IMR-90 (cell line): ENCODE data around the gene HCFC1R1. TPM values are rescaled to one million over a fixed set of nuclear protein-coding genes. Genes with fewer than 3 reads are reported as not detected.
"Not testable (repeated sequence)": the region's sequence is repeated elsewhere in the genome, so short reads cannot be mapped to it uniquely, and the experiment has no call there.

Experiments used
- ATAC-seq: fragments of 200-7000 bp; cut with Tn5 transposase; 2 replicates; pipeline ENCODE4 v1.9.1; 2020; ENCODE audit warnings: low read depth, mild to moderate bottlenecking, moderate library complexity
- BruUV-seq: library from RNA; stranded (reverse); fragments of 400-500 nt; replicated peaks from 2 replicates; lab custom pipeline; 2021; lab: Mats Ljungman, UMichigan
- CTCF ChIA-PET: fragments of 300-600 bp; formaldehyde crosslinking; extraction: SDS; loops from one replicate; lab custom pipeline; 2021; ENCODE audit warnings: antibody characterized with exemption; lab: Yijun Ruan, JAX
- POLR2A ChIA-PET: fragments of 300-600 bp; sonication (Branson Sonifier 250); formaldehyde crosslinking; loops from one replicate; lab custom pipeline; 2022; ENCODE audit warnings: antibody characterized with exemption; ENCODE audit not compliant: unreplicated experiment; lab: Charles Lee
- DNase-seq: peaks from one replicate; pipeline ENCODE4 v3.0.0; 2013
- H2AFZ ChIP-seq: replicated peaks from 2 replicates; pipeline ENCODE3; 2013; ENCODE audit warnings: low read length, mild to moderate bottlenecking; ENCODE audit not compliant: poor library complexity
- H2AK5ac ChIP-seq: 2 replicates; pipeline ENCODE4 v1.6.1; 2013; ENCODE audit warnings: low read depth, low read length, inconsistent platforms
- H2AK9ac ChIP-seq: replicated peaks from 2 replicates; pipeline ENCODE3; 2013; ENCODE audit warnings: mild to moderate bottlenecking, low read depth, low read length, moderate library complexity; ENCODE audit not compliant: poor library complexity
- H2BK120ac ChIP-seq: 2 replicates; pipeline ENCODE4 v1.6.1; 2013; ENCODE audit warnings: low read depth, low read length, inconsistent platforms
- H2BK15ac ChIP-seq: 3 replicates; pipeline ENCODE4 v1.6.1; 2013; ENCODE audit warnings: low read depth, low read length, inconsistent platforms
- H2BK20ac ChIP-seq: 2 replicates; pipeline ENCODE4 v1.6.1; 2013; ENCODE audit warnings: low read depth, mild to moderate bottlenecking, inconsistent platforms, low read length, moderate library complexity
- H2BK5ac ChIP-seq: 2 replicates; pipeline ENCODE4 v1.6.1; 2013; ENCODE audit warnings: mild to moderate bottlenecking, low read depth, low read length, inconsistent platforms; ENCODE audit not compliant: poor library complexity, severe bottlenecking
- H3K14ac ChIP-seq: replicated peaks from 2 replicates; pipeline ENCODE4 v1.6.1; 2013; ENCODE audit warnings: low read depth, low read length, inconsistent platforms
- H3K18ac ChIP-seq: 2 replicates; pipeline ENCODE4 v1.6.1; 2013; ENCODE audit warnings: low read depth, low read length, control low read depth
- H3K23ac ChIP-seq: 2 replicates; pipeline ENCODE4 v1.6.1; 2013; ENCODE audit warnings: low read depth, low read length, inconsistent platforms
- H3K27ac ChIP-seq: 2 replicates; pipeline ENCODE4 v1.5.1; 2013; ENCODE audit warnings: mild to moderate bottlenecking, control low read depth, low read length; ENCODE audit not compliant: insufficient read depth
- H3K27me3 ChIP-seq: 2 replicates; pipeline ENCODE4 v1.6.1; 2013; ENCODE audit warnings: low read length; ENCODE audit not compliant: control insufficient read depth, insufficient read depth
- H3K36me3 ChIP-seq: 2 replicates; pipeline ENCODE4 v1.6.1; 2013; ENCODE audit warnings: low read length, mixed read lengths; ENCODE audit not compliant: control insufficient read depth, insufficient read depth
- H3K4ac ChIP-seq: 2 replicates; pipeline ENCODE4 v1.6.1; 2013; ENCODE audit warnings: low read depth, low read length, inconsistent platforms
- H3K4me1 ChIP-seq: 2 replicates; pipeline ENCODE4 v1.6.1; 2013; ENCODE audit warnings: low read length, mixed read lengths; ENCODE audit not compliant: control insufficient read depth, insufficient read depth
- H3K4me2 ChIP-seq: 2 replicates; pipeline ENCODE4 v1.6.1; 2013; ENCODE audit warnings: low read depth, mild to moderate bottlenecking, control low read depth, low read length, moderate library complexity
- H3K4me3 ChIP-seq: 2 replicates; pipeline ENCODE4 v1.5.1; 2013; ENCODE audit warnings: low read depth, mild to moderate bottlenecking, control low read depth, low read length, moderate library complexity; ENCODE audit not compliant: insufficient read depth
- H3K56ac ChIP-seq: 2 replicates; pipeline ENCODE4 v1.6.1; 2013; ENCODE audit warnings: low read length, inconsistent platforms; ENCODE audit not compliant: insufficient read depth; ENCODE audit errors: extremely low read depth
- H3K79me1 ChIP-seq, 2 experiments: 2 replicates each; pipeline ENCODE4 v1.6.1; 2013; ENCODE audit warnings: low read length in 2 of 2, inconsistent platforms in 1 of 2, low read depth in 1 of 2
- H3K9ac ChIP-seq: 2 replicates; pipeline ENCODE4 v1.6.1; 2013; ENCODE audit warnings: low read depth, low read length, control low read depth
- H3K9me1 ChIP-seq: 2 replicates; pipeline ENCODE4 v1.6.1; 2013; ENCODE audit warnings: low read length, inconsistent platforms; ENCODE audit not compliant: insufficient read depth
- H3K9me3 ChIP-seq: 2 replicates; pipeline ENCODE4 v1.6.1; 2013; ENCODE audit warnings: low read length; ENCODE audit not compliant: control insufficient read depth, insufficient read depth
- H4K20me1 ChIP-seq: 2 replicates; pipeline ENCODE4 v1.6.1; 2013; ENCODE audit warnings: low read length, inconsistent platforms; ENCODE audit not compliant: insufficient read depth
- H4K5ac ChIP-seq: 2 replicates; pipeline ENCODE4 v1.6.1; 2013; ENCODE audit warnings: mild to moderate bottlenecking, low read depth, low read length, control low read depth
- H4K8ac ChIP-seq, 2 experiments: 2 replicates each; pipeline ENCODE4 v1.6.1; 2013; ENCODE audit warnings: low read depth in 2 of 2, low read length in 2 of 2, control low read depth in 1 of 2, inconsistent platforms in 1 of 2
- H4K91ac ChIP-seq: 2 replicates; pipeline ENCODE4 v1.6.1; 2013; ENCODE audit warnings: low read depth, low read length, inconsistent platforms; ENCODE audit not compliant: insufficient read depth
- WGBS, 2 experiments: methylation state at CpG; one replicate each; pipeline versions ENCODE4 v1.1.5 to v1.1.7; 2013; ENCODE audit warnings: missing lambda C conversion rate in 2 of 2; ENCODE audit not compliant: insufficient read length in 1 of 2; ENCODE audit errors: extremely low coverage in 2 of 2; 5-methylcytosine and 5-hydroxymethylcytosine counted together
- dilution Hi-C: fragments of 300-500 bp; cut with HindIII; formaldehyde crosslinking; loops from one replicate; pipeline ENCODE4 v1.14.3; 2018; ENCODE audit warnings: low sequenced_read_pairs; ENCODE audit not compliant: unreplicated experiment
- in situ Hi-C: fragments of 300-500 bp; cut with MboI; formaldehyde crosslinking; loops from 3 replicates; pipeline ENCODE4 v1.14.3; 2019; ENCODE audit warnings: low sequenced_read_pairs, inconsistent platforms, mixed read lengths
- intact Hi-C: fragments of 100-400 bp; cut with micrococcal nuclease; formaldehyde crosslinking; loops from 2 replicates; pipeline ENCODE4 v1.10.0; 2022
- polyA plus RNA-seq, 3 experiments: library from polyadenylated mRNA; depleted of rRNA; stranded (reverse); fragments of >200 nt; gene quantifications; 2 replicates each; pipeline ENCODE4 v1.2.3, GENCODE V29; 2012; ENCODE audit warnings: low replicate concordance in 1 of 3
- total RNA-seq: library from RNA; depleted of rRNA; stranded (reverse); fragments of >200 nt; gene quantifications from 2 replicates; pipeline ENCODE4 v1.2.3, GENCODE V29; 2012

The HCFC1R1 gene
- total and polyA plus RNA-seq, 2 of the 4 experiments (the other 2 are of a cell fraction): 7.2 to 57.9 TPM

DNA sequence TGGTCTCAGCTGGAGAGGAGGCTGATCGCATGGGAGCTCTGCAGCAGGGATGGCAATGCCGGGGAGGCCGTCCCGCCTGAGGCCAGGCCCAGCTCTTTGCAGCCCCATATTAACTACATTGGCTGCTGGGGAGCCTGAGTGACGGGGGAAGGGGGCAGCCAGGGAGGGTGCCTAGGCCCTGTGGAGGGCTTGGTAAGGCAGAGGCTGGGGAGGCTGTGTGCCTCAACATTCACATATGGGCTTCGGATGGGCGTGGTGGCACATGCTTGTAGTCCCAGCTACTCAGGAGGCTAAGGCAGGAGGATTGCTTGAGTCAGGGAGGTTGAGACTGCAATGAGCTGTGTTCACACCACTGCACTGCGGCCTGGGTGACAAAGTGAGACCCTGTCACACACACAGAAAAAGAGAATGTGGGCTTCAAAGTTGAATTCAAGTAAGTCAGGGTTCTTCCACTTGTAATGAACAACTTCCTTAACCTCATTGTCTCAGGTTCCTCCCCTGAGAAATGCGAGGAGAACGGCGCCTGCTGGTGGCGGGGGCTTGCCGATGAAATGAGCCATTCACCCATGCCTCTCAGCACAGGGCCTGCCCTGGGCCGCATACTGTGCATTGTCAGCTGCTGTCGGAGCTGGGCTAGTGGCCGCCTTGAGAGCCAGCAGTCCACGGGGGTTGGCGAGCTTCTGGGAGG is 49.0 kb upstream of the HCFC1R1 start:
- DNase-seq, BruUV-seq, H2AK9ac ChIP-seq, ATAC-seq, H2AFZ ChIP-seq, H4K91ac ChIP-seq, H3K9me3 ChIP-seq, H2AK5ac ChIP-seq, POLR2A ChIA-PET, H3K79me1 ChIP-seq, H4K8ac ChIP-seq, H3K18ac ChIP-seq, H2BK20ac ChIP-seq, H3K36me3 ChIP-seq, dilution Hi-C loops, H3K4me1 ChIP-seq, H4K5ac ChIP-seq, H3K9ac ChIP-seq, H2BK120ac ChIP-seq, CTCF ChIA-PET, H3K27ac ChIP-seq, H3K14ac ChIP-seq, in situ Hi-C loops, intact Hi-C loops, H3K23ac ChIP-seq, H4K20me1 ChIP-seq, H3K56ac ChIP-seq, H2BK15ac ChIP-seq, H3K4ac ChIP-seq, H3K4me3 ChIP-seq, H3K9me1 ChIP-seq, H3K4me2 ChIP-seq, H2BK5ac ChIP-seq: not testable (repeated sequence)
- no CpG with 5 or more reads among the region's 18 CpGs for WGBS, 2 experiments
- H3K27me3 ChIP-seq: peaks cover 41% of the 10 kb centered on the region

DNA sequence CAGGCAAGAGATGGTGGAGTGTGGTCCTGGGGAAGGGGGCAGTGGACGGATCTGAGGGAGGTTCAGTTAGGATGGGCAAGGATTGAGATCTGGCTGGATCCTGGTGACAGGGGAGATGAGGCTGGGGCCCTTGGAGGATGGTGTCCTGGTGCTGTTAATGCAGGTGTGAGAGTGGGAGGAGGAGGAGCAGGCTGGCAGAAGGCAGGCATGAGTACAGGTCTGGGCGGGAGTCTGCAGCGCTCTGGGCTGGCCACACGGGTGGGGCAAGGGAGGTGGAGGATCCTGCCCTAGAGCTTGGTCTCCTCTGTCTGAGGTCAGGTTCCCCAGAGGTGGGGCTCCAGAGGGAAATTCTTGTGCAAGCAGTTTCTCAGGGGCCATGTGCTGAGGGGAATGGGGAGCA is 48.4 kb upstream of the HCFC1R1 start:
- H2AK5ac ChIP-seq, H4K20me1 ChIP-seq, dilution Hi-C loops, H3K56ac ChIP-seq, in situ Hi-C loops, H2BK5ac ChIP-seq, H3K9me3 ChIP-seq, H2BK15ac ChIP-seq, H4K8ac ChIP-seq, intact Hi-C loops, H3K4me1 ChIP-seq, H4K5ac ChIP-seq, H3K27ac ChIP-seq, CTCF ChIA-PET, H3K4me3 ChIP-seq, H2AFZ ChIP-seq, BruUV-seq, H3K9ac ChIP-seq, H3K18ac ChIP-seq, H3K79me1 ChIP-seq, H3K9me1 ChIP-seq, H2BK20ac ChIP-seq, H3K36me3 ChIP-seq, DNase-seq, H3K23ac ChIP-seq, H4K91ac ChIP-seq, H3K14ac ChIP-seq, H2BK120ac ChIP-seq, H2AK9ac ChIP-seq, H3K4me2 ChIP-seq, POLR2A ChIA-PET, H3K4ac ChIP-seq, ATAC-seq: not testable (repeated sequence)
- H3K27me3 ChIP-seq: peaks cover 36% of the 10 kb centered on the region
- WGBS, 2 experiments: no CpG with 5 or more reads among the region's 4 CpGs
